K562 treated with DMSO at 1 percent for 12 hours (cell line): ENCODE results near the gene CEACAM19. TPM values are rescaled to one million over a fixed set of nuclear protein-coding genes. Genes with fewer than 3 reads are reported as not detected.

Source experiments
- total RNA-seq: library from RNA; unstranded; fragments of 300-600 nt; gene quantifications from 2 replicates; pipeline ENCODE4 v1.2.3, GENCODE V29; 2022; ENCODE audit not compliant: insufficient read depth

CEACAM19 gene, protein sequence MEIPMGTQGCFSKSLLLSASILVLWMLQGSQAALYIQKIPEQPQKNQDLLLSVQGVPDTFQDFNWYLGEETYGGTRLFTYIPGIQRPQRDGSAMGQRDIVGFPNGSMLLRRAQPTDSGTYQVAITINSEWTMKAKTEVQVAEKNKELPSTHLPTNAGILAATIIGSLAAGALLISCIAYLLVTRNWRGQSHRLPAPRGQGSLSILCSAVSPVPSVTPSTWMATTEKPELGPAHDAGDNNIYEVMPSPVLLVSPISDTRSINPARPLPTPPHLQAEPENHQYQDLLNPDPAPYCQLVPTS
- 2.2 and 4.8 TPM in 2 replicates for total RNA-seq

GRCh38 chr19:44671400-44671799 is at the start of gene CEACAM19:
CEACAM19 (plus strand) TSS chr19:44671482; CDS start chr19:44671932, 450 bp downstream.

DNA sequence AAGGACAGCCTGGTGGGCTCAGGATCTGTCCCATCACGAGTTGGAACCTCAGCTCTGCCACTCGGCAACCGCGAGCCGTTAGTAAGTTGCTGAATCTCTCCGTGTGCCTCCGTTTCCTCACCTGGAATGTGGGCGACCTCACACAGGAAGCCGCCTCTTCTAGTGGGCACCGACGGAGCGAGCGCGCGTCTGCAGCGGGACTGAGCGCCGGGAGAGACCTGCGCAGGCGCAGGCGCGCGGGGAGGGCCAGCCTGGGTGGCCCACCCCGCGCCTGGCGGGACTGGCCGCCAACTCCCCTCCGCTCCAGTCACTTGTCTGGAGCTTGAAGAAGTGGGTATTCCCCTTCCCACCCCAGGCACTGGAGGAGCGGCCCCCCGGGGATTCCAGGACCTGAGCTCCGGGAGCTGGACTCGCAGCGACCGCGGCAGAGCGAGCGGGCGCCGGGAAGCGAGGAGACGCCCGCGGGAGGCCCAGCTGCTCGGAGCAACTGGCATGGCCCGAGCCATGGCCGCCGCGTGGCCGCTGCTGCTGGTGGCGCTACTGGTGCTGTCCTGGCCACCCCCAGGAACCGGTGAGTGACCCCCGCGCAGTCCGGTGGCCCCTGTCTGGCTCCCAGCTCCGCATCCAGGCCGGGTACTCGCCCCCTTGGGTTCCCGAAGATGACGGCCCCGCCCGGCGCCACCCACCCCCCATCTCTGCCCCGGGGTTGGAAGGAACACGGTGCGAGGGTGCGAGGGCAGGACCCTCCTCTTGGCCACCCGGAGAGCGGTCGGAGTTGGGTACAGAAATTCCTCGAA is 27.5 kb upstream of the CEACAM19 start, which contains the start of gene PVR:
PVR (plus strand) TSS at position 306 of the 797 bp plus-strand sequence; CDS start at position 493, 187 bp downstream.

GRCh38 chr19:44698492-44699201 is 27.4 kb downstream of the CEACAM19 start, which contains the start of gene CEACAM16:
CEACAM16 (plus strand) TSS chr19:44699151; CDS start chr19:44701457, 2,306 bp downstream.

Other genes with a start within 250 kb of the CEACAM19 start
- 0.36 and 3.2 TPM in 2 replicates for gene ZNF229, start 223.0 kb upstream of the CEACAM19 start, total RNA-seq
- gene ZNF180, start 171.0 kb upstream of the CEACAM19 start, total RNA-seq, result 1.0 and 5.4 TPM in 2 replicates
- not detected in 2 replicates for gene CEACAM20, start 141.8 kb upstream of the CEACAM19 start, total RNA-seq
- not detected in 2 replicates for gene IGSF23, start 57.9 kb upstream of the CEACAM19 start, total RNA-seq
- gene PVR, start 27.6 kb upstream of the CEACAM19 start, total RNA-seq, result 6.4 and 18.5 TPM in 2 replicates
- not detected in 2 replicates for gene CEACAM16, start 27.7 kb downstream of the CEACAM19 start, total RNA-seq
- gene BCL3, start 77.2 kb downstream of the CEACAM19 start, total RNA-seq, result 20.0 and 22.6 TPM in 2 replicates
- gene CBLC, start 106.4 kb downstream of the CEACAM19 start, total RNA-seq, result not detected in 2 replicates
- gene BCAM, start 137.6 kb downstream of the CEACAM19 start, total RNA-seq, result 2.7 and 6.7 TPM in 2 replicates
- 80.1 and 110 TPM in 2 replicates for gene NECTIN2, start 174.8 kb downstream of the CEACAM19 start, total RNA-seq
- 89.4 and 92.1 TPM in 2 replicates for gene TOMM40, start 219.8 kb downstream of the CEACAM19 start, total RNA-seq
- gene APOE, start 234.3 kb downstream of the CEACAM19 start, total RNA-seq, result 886 and 1,766 TPM in 2 replicates
- gene APOC1, start 243.1 kb downstream of the CEACAM19 start, total RNA-seq, result 862 and 1,208 TPM in 2 replicates